ENCODE data around the gene OVOL2.
"Not testable (repeated sequence)": the region's sequence is repeated elsewhere in the genome, so short reads cannot be mapped to it uniquely, and the experiment has no call there.

The OVOL2 gene

DNA sequence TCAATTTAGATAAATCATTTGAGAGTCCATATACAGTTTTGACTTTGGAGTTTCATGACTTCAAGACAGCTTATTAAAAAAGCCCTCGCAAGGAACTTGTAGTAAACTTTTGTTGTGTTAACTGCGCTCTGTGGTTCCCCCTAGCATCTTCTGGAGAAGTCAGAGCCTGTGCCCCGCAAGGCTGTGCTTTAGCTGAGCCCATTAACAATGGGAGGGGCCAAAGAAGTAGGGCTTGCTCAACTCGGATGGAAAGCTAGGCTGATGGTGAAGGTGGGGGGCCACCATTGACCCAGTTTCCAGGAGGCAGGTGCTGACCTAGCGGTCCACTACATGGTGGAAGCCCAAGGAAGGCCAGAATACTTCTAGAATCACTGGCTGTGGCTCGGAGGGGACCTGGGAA is 29.3 kb upstream of the OVOL2 start:
- Histone ChIP-seq H3K9me3 (replicated peaks; ENCODE audit: low read length) (no peaks in the 10 kb centered on the region), H3K27me3 (ENCODE audit: control insufficient read depth, insufficient read depth, low read length) (no peaks in the 10 kb centered on the region), H3K4me1 (ENCODE audit: control insufficient read depth, insufficient read depth, low read length) (no peaks in the 10 kb centered on the region), H3K4me2 (ENCODE audit: low read length) (no peak overlapping the region), H3K4me3 (ENCODE audit: low read length) (no peak overlapping the region), H3K9ac (ENCODE audit: low read depth, low read length) (no peak overlapping the region), H3K36me3 (ENCODE audit: insufficient read depth, low read length) (no peaks in the 10 kb centered on the region)

DNA sequence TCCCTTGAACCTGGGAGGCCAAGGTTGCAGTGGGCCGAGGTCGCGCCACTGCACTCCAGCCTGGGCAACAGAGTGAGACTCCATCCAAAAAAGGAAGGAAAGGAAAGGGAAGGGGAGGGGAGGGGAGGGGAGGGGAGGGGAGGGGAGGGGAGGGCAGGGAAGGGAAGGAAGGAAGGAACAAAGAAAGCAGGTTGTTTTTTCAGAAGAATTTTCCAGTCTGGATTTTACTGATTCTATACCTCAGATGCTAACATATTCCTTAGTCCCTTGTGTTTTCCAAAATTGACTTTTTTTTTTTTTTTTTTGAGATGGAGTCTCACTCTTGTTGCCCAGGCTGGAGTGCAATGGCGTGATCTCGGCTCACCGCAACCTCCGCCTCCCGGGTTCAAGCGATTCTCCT is 23.1 kb upstream of the OVOL2 start:
- not testable (repeated sequence) for H3K27me3 ChIP-seq (ENCODE audit: control insufficient read depth, insufficient read depth, low read length); H3K9me3 ChIP-seq (replicated peaks; ENCODE audit: low read length); H3K4me2 ChIP-seq (ENCODE audit: low read length); H3K9ac ChIP-seq (ENCODE audit: low read depth, low read length); H3K36me3 ChIP-seq (ENCODE audit: insufficient read depth, low read length); H3K4me1 ChIP-seq (ENCODE audit: control insufficient read depth, insufficient read depth, low read length); H3K4me3 ChIP-seq (ENCODE audit: low read length)

DNA sequence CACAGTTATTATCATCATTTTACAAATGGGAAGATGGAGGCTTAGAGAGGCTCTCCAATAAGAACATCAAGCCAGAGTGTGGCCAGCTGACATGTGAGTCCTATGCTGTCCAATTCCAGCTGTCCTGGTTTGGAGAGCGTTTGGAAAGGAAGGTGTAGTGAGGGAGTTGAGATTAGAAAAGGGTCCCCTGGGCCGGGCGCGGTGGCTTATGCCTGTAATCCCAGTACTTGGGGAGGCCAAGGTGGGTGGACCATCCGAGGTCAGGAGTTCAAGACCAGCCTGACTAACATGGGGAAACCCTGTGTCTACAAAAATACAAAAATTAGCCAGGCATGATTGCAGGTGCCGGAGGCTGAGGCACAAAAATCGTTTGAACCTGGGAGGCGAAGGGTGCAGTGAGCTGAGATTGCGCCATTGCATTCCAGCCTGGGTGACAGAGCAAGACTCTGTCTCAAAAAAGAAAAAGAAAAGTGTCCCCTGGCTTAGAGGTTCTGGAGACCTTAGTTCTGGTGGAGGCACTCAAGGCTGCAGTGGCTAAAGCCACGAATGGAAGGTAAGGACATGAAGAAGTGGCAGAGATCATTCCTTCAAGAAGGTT is 22.1 kb upstream of the OVOL2 start:
- Histone ChIP-seq H3K4me1 (ENCODE audit: control insufficient read depth, insufficient read depth, low read length) (no peaks in the 10 kb centered on the region), H3K36me3 (ENCODE audit: insufficient read depth, low read length) (no peaks in the 10 kb centered on the region), H3K27me3 (ENCODE audit: control insufficient read depth, insufficient read depth, low read length) (peaks cover 7% of the 10 kb centered on the region), H3K9me3 (replicated peaks; ENCODE audit: low read length) (no peaks in the 10 kb centered on the region), H3K4me2 (ENCODE audit: low read length) (no peak overlapping the region), H3K9ac (ENCODE audit: low read depth, low read length) (no peak overlapping the region), H3K4me3 (ENCODE audit: low read length) (no peak overlapping the region)

DNA sequence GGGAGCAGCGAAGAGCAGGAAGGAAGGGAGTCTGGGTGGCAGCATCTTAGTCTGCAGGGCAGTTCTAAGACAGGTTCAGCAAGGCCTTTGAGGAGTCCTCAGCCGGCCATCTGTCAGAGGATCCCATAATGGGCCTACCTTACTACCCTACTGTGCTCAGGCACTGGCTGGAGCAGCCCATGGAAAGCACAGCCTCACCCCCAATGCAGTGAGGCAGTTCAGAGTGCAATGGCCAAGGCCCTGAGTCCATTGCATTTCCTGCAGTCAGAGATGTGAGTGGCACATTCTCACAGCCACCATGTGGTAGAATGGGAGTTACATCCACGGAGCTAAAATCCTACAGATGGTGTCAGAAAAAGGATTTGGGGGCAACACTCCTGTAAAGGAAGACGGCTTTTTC is 19.4 kb upstream of the OVOL2 start:
- Histone ChIP-seq H3K9ac (ENCODE audit: low read depth, low read length) (no peak overlapping the region), H3K27me3 (ENCODE audit: control insufficient read depth, insufficient read depth, low read length) (peaks cover 7% of the 10 kb centered on the region), H3K4me2 (ENCODE audit: low read length) (no peak overlapping the region), H3K9me3 (replicated peaks; ENCODE audit: low read length) (no peaks in the 10 kb centered on the region), H3K4me1 (ENCODE audit: control insufficient read depth, insufficient read depth, low read length) (no peaks in the 10 kb centered on the region), H3K4me3 (ENCODE audit: low read length) (no peak overlapping the region), H3K36me3 (ENCODE audit: insufficient read depth, low read length) (no peaks in the 10 kb centered on the region)

DNA sequence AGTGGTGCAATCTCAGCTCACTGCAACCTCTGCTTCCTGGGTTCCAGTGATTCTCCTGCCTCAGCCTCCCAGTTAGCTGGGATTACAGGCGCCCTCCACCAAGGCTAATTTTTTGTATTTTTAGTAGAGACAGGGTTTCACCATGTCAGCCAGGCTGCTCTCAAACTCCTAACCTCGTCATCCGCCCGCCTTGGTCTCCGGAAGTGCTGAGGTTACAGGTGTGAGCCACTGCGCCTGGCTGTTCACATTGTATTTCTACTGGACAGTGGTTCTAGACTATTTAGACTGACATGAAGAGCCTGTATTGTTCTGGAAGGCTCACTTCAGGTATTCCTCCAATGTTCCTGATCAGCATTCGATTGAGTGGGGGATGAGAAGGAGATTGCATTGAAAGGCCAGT is 14.8 kb upstream of the OVOL2 start:
- H3K27me3 ChIP-seq (ENCODE audit: control insufficient read depth, insufficient read depth, low read length), result peaks cover 7% of the 10 kb centered on the region
- H3K4me3 ChIP-seq (ENCODE audit: low read length), result no peak overlapping the region
- H3K4me1 ChIP-seq (ENCODE audit: control insufficient read depth, insufficient read depth, low read length), result no peaks in the 10 kb centered on the region
- H3K36me3 ChIP-seq (ENCODE audit: insufficient read depth, low read length), result no peaks in the 10 kb centered on the region
- H3K9me3 ChIP-seq (replicated peaks; ENCODE audit: low read length), result no peaks in the 10 kb centered on the region
- no peak overlapping the region for H3K9ac ChIP-seq (ENCODE audit: low read depth, low read length)
- H3K4me2 ChIP-seq (ENCODE audit: low read length), result no peak overlapping the region

DNA sequence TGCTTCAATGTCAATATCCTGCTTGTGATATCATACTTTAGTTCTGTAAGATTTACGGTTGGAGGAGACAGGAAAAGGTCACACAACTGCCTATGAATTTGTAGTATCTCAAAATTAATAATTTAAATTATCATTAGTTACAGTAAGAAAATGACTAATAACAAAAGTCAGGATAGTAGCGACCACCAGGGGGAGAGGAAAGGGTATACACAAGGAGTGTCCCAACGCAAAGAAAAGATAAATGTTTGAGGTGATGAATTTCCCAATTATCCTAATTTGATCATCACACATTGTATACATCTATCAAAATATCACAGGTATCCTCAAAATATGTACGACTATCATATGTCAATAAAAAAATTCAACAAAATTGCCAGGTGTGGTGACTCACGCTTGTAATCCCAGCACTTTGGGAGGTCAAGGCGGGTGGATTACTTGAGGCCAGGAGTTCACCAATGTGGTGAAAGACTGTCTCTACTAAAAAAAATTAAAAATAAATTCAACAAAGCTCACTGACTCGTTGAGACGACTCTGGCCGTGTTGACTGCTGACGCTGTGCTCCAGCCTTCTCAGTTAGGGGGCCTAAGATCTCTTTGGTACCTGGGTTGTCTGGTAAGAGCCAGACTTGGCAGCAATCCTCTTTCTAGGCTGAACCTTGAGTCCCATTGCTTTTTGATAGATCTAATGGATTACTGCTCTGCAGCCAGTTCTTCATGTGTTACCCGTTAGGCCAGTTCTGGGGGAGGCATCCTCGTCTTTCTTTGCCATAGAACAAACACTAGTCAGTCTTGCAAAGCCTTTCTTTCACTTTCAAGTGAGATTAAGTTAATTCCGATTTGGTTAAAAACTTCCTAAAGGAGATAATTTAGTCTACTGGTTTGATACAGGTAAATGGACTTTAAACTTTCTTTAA is 9.0 kb upstream of the OVOL2 start:
- no peak overlapping the region for H3K4me3 ChIP-seq (ENCODE audit: low read length)
- H3K9ac ChIP-seq (ENCODE audit: low read depth, low read length), result no peak overlapping the region
- H3K4me1 ChIP-seq (ENCODE audit: control insufficient read depth, insufficient read depth, low read length), result no peaks in the 10 kb centered on the region
- H3K27me3 ChIP-seq (ENCODE audit: control insufficient read depth, insufficient read depth, low read length), result peaks cover 14% of the 10 kb centered on the region
- no peaks in the 10 kb centered on the region for H3K9me3 ChIP-seq (replicated peaks; ENCODE audit: low read length)
- H3K4me2 ChIP-seq (ENCODE audit: low read length), result no peak overlapping the region
- H3K36me3 ChIP-seq (ENCODE audit: insufficient read depth, low read length), result no peaks in the 10 kb centered on the region

DNA sequence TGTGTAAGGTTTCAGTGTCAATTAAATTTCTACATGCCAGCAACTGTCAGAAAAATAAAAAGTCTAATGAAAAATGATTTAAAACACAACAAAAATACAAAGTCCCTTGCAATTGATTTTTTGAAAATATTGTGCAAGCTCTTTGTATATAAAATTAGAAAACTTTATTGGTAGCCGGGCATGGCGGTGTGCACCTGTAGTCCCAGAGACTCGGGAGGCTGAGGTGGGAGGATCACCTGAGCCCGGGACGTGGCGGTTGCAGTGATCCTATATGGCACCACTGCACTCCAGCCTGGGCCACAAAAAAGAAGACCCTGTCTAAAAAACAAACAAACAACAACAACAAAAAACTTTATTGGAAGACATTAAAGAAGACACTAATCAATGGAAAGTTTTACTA is 6.0 kb upstream of the OVOL2 start:
- no peak overlapping the region for H3K4me3 ChIP-seq (ENCODE audit: low read length)
- no peak overlapping the region for H3K4me2 ChIP-seq (ENCODE audit: low read length)
- no peaks in the 10 kb centered on the region for H3K36me3 ChIP-seq (ENCODE audit: insufficient read depth, low read length)
- no peaks in the 10 kb centered on the region for H3K4me1 ChIP-seq (ENCODE audit: control insufficient read depth, insufficient read depth, low read length)
- peaks cover 35% of the 10 kb centered on the region for H3K27me3 ChIP-seq (ENCODE audit: control insufficient read depth, insufficient read depth, low read length)
- H3K9me3 ChIP-seq (replicated peaks; ENCODE audit: low read length), result no peaks in the 10 kb centered on the region
- H3K9ac ChIP-seq (ENCODE audit: low read depth, low read length), result no peak overlapping the region

DNA sequence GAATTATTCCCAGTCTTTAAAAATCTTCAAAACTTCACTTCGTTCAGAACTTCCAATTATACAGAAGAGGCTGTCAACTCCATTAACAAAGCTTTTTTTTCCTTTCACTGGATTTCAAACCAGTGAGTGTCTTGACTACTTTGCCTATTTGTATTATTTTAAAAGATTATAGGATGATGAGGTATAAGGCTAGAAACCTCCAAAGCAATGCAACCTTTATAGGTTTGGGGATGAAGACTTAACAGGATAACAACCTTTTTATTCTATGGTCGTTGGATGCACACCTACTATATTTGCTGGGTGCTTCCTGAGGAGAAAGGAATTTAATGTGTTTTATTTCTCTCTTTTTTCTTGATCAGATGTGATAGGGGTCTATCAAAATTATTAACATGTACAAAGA is 1.9 kb upstream of the OVOL2 start:
- Histone ChIP-seq H3K4me2 (ENCODE audit: low read length) (no peak overlapping the region), H3K27me3 (ENCODE audit: control insufficient read depth, insufficient read depth, low read length) (peaks cover 71% of the 10 kb centered on the region), H3K36me3 (ENCODE audit: insufficient read depth, low read length) (no peaks in the 10 kb centered on the region), H3K4me1 (ENCODE audit: control insufficient read depth, insufficient read depth, low read length) (no peaks in the 10 kb centered on the region), H3K4me3 (ENCODE audit: low read length) (no peak overlapping the region), H3K9me3 (replicated peaks; ENCODE audit: low read length) (no peaks in the 10 kb centered on the region), H3K9ac (ENCODE audit: low read depth, low read length) (no peak overlapping the region)

DNA sequence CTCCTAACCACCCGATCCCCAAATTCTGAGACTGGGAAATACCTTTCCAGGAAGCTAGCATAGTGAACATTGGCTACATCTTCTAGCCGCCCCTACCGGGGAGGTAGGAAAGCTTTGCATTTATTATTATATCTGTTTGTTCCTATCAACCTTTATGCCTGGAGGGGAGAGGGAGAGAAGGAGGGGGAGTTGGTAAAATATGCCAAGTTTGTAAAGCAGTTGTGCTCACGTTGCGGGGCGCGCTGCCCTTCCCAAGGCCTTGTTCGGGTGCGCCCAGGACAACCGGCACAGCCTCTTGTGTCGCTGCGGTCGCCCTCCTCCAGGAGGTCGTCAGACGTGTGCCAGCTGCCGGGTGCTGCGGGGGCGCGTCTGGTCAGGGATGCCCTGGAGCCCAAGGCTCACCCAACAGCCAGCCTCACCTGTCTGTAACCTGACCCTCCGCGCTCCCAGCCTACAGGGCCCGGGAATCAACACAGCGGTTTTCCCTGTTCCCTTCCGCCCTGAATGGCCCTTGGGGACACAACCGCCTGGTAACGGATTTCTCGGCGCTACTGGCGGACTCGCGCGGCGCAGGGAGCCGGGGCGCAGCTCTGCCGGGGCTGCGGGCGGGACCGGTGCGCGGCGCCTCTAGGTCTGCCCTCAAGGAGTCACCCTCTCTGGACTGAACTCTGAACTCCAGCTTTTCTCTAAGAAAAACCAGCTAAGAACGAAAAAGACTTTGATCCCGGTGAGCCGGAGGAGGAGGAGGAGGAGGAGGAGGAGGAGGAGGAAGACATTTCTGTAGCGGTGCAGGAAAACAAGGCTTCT is 1.1 kb upstream of the OVOL2 start:
- Histone ChIP-seq H3K27me3 (ENCODE audit: control insufficient read depth, insufficient read depth, low read length) (peaks cover 71% of the 10 kb centered on the region), H3K4me3 (ENCODE audit: low read length) (no peak overlapping the region), H3K4me2 (ENCODE audit: low read length) (no peak overlapping the region), H3K9ac (ENCODE audit: low read depth, low read length) (no peak overlapping the region), H3K4me1 (ENCODE audit: control insufficient read depth, insufficient read depth, low read length) (no peaks in the 10 kb centered on the region), H3K9me3 (replicated peaks; ENCODE audit: low read length) (no peaks in the 10 kb centered on the region), H3K36me3 (ENCODE audit: insufficient read depth, low read length) (no peaks in the 10 kb centered on the region)

DNA sequence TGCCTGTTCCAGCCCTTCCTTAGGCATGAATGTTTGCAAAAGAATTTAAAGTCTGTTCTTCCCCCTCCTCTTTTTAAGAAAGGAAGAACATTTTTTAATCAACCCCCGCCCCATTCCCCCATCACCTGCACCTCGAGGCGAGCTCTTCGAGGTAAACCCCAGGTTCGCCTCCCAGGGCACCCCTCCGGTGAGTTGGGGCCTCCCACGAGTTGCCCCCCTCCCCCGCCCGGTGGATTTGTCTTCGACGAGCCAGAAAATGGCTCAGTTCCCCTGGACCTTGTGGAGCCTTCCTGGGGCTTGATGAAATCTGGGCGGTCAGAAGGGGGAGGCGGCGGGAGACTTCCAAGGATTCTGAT is 256 bp upstream of the OVOL2 start:
- Histone ChIP-seq H3K36me3 (ENCODE audit: insufficient read depth, low read length) (no peaks in the 10 kb centered on the region), H3K9ac (ENCODE audit: low read depth, low read length) (no peak overlapping the region), H3K4me3 (ENCODE audit: low read length) (no peak overlapping the region)

DNA sequence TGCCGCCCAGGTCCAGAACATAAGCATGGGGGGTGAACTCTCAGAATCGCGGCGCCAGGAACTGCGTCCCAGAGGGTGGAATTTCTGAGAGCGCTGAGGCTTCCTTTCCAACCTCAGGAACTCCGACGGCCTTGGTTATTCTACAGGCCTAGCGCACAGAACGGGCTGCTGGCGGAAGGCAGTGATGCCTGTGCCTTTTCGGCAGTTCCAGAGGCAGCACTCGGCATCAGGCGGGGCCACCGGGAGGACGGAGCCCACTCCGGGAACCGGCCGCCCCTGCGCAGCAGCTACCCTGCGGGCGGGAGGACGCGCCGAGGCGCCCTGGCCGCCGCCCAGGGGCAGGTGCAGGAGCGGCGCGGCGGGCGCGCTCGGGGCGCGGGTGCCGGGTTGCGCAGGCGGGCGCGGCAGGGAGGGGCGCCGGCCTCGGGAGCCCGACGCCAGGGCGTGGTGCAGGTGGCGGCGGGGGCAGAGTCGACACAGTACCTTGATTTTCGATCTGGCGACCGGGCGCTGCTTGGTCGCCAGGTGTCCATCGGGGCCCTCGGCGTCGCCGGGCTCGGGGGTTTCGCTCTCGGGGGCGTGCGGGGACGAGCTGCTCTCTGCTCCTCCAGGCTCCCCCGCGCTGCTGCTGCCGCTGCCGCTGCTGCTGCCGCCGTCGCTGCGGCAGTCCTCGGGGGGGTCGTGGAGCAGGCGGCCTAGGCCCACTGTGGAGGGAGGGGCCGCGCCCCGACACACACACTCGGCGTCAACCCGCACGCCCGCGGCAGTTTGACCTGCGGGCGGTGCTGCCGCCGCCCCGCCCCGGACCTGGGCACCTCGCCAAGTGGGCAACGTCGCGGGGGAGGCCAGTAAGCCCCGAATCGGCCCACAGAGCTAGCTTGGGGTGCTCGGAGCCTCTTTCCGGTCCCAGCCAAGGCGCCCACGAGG is 1.3 kb downstream of the OVOL2 start:
- no peaks in the 10 kb centered on the region for H3K9me3 ChIP-seq (replicated peaks; ENCODE audit: low read length)
- no peak overlapping the region for H3K4me3 ChIP-seq (ENCODE audit: low read length)
- peak overlapping the region; percentile 68 for H3K4me2 ChIP-seq (ENCODE audit: low read length)
- H3K4me1 ChIP-seq (ENCODE audit: control insufficient read depth, insufficient read depth, low read length), result no peaks in the 10 kb centered on the region
- H3K27me3 ChIP-seq (ENCODE audit: control insufficient read depth, insufficient read depth, low read length), result peaks cover 81% of the 10 kb centered on the region
- H3K36me3 ChIP-seq (ENCODE audit: insufficient read depth, low read length), result no peaks in the 10 kb centered on the region
- H3K9ac ChIP-seq (ENCODE audit: low read depth, low read length), result no peak overlapping the region

More for the DNA sequence above, 256 bp upstream of the OVOL2 start:
- peaks cover 80% of the 10 kb centered on the region for H3K27me3 ChIP-seq (ENCODE audit: control insufficient read depth, insufficient read depth, low read length)
- H3K4me2 ChIP-seq (ENCODE audit: low read length), result no peak overlapping the region
- no peaks in the 10 kb centered on the region for H3K9me3 ChIP-seq (replicated peaks; ENCODE audit: low read length)
- H3K4me1 ChIP-seq (ENCODE audit: control insufficient read depth, insufficient read depth, low read length), result no peaks in the 10 kb centered on the region

Data from skeletal muscle satellite cell (primary cell).